ENCODE measurements around the gene FMN2.

FMN2 gene
- long read RNA-seq, donor 1, result 0 reads
- long read RNA-seq, donor 2, result 0 reads
- long read RNA-seq, donor 3, result 0 reads
- long read RNA-seq, donor 4, result 0 reads
- long read RNA-seq, donor 5, result 0 reads
- long read RNA-seq, donor 6, result 0 reads
- long read RNA-seq, donor 7, result 0 reads
- long read RNA-seq, donor 8, result 0 reads

- DNase-seq, result peak; percentile 75
Measured at GRCh38 chr1:240091614-240092300, at the start of gene FMN2. Gene FMN2 (plus strand): TSS chr1:240091883. CDS start chr1:240092110, 227 bp downstream.

- no peak for DNase-seq
Measured at GRCh38 chr1:240044620-240045019, 47.1 kb upstream of the FMN2 start.

GRCh38 chr1:240046000-240046399 lies 45.7 kb upstream of the FMN2 start:
- no peak for DNase-seq

- DNase-seq, result no peak
Measured at GRCh38 chr1:240054109-240054701, 37.5 kb upstream of the FMN2 start.

DNA sequence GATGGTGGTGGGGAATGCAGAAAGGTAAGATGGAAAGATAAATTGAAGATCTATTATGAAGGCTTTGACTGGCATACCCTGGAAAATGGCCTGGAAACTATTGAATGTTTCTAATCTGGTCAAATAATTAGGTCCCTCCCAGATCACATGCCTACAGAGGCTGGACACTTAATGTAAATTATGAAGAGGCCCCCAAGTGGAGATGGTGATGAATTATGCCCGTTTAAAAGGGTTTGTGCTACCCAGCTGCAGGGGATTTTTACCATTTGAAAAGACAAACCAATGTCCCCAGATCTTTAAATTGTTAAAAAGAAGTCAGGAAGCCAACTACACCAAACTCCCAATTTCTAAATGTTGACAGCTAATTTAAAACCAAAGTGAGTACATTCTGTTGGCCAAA lies 35.7 kb upstream of the FMN2 start:
- no peak for DNase-seq

- DNase-seq, result no peak
Measured at GRCh38 chr1:240056350-240056749, 35.3 kb upstream of the FMN2 start.

- no peak for DNase-seq
Measured at GRCh38 chr1:240058049-240058448, 33.6 kb upstream of the FMN2 start.

DNA sequence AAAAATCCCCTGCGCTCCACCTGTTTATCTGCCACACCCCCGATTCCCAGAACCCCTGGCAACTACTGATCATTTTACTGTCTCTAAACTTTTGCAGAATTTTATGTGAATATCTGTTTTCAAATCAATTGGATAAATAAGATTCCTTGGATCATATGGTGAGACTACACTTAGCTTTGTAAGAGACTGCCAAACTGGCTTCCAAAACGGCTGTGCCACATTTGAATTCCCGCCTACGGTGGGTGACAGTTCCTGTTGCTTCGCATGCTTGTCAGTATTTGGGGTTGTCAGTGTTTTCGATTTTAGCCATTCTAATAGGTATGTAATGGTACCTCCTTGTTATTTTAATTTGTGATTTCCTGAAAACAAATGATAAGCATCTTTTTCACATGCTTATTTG lies 22.7 kb upstream of the FMN2 start:
- no peak for DNase-seq

- DNase-seq, result no peak
Measured at GRCh38 chr1:240070188-240070587, 21.5 kb upstream of the FMN2 start.

DNA sequence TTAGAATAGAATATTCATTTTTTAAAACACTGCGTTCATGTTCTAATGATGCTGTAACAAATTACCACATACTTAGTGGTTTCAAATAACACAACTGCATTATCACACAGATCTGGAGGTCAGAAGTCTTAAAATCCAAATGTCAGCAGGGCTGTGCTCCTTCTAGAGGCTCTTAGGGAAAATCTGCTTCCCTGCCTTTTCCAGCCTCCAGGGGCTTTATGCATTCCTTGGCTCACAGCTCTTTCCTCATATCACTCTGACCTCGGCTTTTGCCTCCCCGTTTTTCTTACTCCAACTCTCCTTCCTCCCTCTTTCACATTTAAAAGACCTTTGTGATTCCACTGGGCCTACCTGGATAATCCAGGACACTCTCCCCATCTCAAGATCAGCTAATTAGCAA lies 18.6 kb upstream of the FMN2 start:
- DNase-seq, result no peak

DNA sequence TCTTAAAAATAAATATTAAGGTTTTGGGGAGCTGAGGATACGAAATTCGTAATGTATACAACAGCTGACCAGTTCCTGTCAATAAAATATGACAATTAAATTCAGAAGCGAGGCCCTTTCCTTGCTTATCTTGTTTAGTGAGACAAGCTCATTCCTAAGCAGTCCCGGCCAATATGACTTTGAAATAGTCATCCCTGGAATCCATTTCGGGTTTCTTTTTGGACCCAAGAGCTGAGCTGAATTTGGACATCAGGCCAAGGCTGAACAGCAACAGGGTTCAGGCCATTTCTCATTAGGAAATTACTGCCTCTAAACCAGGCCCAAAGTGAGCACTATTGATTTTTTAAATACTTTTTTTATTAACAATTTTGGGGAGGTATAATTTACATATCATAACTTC lies 17.3 kb upstream of the FMN2 start:
- no peak for DNase-seq

- no peak for DNase-seq
Measured at GRCh38 chr1:240074908-240075307, 16.8 kb upstream of the FMN2 start.

DNA sequence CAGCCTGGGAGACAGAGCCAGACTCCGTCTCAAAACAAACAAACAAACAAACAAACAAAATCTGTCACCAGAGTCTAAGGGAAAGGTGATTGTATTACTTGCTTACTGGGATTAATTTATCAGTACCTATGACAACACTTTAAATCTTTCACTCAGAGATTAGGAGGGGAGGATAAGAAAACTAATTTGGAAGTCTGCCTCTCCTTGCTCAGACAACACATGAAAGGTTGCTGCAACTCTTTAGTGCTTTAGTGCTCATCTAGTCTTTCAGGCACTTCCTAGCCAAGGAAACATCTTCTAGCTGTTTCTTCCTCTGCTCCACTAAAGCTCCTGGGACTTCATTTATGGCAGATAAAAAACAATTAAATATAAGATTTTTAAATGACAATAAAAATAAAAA lies 7.3 kb upstream of the FMN2 start:
- no peak for DNase-seq

DNA sequence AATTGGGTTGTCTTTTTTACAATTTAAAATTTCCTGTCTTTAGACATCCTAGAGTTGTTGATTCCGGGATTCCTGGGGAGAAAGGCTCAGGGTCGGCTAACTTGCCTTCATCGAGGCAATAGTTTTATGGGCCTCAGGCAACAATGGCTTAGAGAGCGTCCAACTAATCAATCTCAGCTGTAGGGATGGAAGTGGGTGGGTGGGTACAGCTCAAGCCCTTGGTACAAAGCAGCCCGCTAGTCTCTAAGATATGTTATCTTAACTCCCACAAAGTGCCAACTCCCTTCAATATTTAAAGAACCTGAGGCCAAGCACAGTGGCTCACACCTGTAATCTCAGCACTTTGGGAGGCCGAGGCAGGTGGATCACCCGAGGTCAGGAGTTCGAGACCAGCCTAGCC lies 6.9 kb upstream of the FMN2 start:
- no peak for DNase-seq

DNA sequence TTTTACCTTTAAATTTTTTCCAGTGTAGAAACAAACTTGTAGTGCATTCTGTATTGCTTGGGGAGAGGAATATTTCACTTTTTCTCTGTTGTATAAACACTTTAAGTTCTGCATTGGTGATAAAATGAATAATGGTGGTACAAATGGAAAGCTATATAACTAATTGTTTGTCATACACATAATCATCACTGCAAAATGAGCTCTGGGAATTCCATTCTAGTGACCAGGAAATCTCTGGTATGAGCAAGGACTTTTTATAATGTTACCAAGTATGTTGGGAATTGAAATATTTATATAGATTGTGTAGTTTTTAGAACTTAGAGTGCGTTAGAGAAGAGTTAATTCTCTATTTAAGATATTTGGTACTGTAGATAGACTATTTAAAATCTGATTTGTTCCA lies 5.0 kb upstream of the FMN2 start:
- DNase-seq, result no peak

DNA sequence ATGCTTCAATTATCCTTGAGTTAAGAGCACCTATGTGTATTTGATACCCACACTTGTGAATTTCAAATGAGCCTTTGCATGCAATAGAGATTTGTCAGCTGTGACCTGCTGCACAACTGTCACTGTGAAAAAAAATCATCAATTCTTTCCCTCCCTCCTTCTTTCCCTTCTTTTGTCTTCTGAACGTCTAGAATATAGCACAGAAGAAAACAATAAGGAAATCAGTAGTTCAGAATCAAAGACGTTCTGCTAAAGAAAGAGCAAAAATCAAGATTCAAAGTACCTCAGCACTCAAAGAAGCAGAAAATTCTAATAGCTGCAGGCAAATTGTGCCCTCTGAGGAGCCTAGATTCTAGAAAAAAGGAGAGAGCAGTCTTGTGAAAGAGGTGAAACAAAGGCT lies 1.7 kb upstream of the FMN2 start:
- no peak for DNase-seq

- DNase-seq, result no peak
Measured at GRCh38 chr1:240090957-240091600, 604 bp upstream of the FMN2 start.

DNA sequence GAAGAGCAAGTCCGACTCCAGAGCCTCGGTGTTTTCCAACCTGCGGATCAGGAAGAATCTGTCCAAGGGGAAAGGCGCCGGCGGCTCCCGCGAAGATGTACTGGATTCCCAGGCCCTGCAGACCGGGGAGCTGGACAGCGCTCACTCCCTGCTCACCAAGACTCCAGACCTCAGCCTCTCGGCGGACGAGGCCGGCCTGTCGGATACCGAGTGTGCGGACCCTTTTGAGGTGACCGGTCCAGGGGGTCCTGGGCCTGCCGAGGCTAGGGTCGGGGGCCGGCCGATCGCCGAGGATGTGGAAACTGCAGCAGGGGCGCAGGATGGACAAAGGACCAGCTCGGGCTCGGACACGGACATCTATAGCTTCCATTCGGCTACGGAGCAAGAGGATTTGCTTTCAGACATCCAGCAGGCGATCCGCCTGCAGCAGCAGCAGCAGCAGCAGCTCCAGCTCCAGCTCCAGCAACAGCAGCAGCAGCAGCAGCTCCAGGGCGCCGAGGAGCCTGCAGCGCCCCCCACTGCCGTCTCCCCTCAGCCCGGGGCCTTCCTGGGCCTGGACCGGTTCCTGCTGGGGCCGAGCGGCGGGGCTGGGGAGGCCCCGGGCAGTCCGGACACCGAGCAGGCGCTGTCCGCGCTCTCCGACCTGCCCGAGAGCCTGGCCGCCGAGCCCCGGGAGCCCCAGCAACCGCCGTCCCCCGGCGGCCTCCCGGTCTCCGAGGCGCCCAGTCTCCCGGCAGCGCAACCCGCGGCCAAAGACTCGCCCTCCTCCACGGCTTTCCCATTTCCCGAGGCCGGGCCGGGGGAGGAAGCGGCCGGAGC lies 827 bp downstream of the FMN2 start:
- peak; percentile 81 for DNase-seq

DNA sequence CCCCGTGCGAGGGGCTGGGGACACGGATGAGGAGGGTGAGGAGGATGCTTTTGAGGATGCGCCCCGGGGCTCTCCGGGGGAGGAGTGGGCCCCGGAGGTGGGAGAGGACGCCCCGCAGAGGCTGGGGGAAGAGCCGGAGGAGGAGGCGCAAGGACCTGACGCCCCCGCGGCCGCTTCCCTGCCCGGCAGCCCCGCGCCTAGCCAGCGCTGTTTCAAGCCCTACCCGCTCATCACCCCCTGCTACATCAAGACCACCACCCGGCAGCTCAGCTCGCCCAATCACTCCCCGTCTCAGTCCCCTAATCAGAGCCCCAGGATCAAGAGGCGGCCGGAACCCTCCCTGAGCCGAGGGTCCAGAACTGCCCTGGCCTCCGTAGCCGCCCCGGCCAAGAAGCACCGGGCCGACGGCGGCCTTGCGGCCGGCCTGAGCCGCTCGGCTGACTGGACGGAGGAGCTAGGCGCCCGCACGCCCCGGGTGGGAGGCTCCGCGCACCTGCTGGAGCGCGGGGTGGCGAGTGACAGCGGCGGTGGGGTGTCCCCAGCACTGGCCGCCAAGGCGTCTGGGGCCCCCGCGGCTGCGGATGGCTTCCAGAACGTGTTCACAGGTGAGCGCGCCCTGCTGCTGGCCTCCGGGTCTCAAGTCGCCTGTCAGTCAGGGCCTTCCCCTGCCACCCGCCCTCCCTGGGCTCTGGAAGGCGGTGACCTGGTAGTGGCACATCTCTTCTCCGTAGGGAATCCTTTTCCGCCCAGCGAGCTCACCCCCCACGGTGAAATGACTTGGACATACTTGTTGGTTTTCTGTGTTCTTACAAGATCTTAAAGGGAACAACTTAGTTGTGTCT lies 1.7 kb downstream of the FMN2 start:
- DNase-seq, result peak; percentile 76

GRCh38 chr1:240094041-240094722 lies 2.5 kb downstream of the FMN2 start:
- no peak for DNase-seq

GRCh38 chr1:240096974-240097373 lies 5.3 kb downstream of the FMN2 start:
- DNase-seq, result no peak
